Activated CD8-positive, alpha-beta memory T cell treated with anti-CD3 and anti-CD28 coated beads, Interleukin-2, amount 50 U/mL, for 1 hour (primary cell): ENCODE data around the gene NHERF2.
"Not testable (repeated sequence)": the region's sequence is repeated elsewhere in the genome, so short reads cannot be mapped to it uniquely, and the experiment has no call there.

ENCODE experiments used
- DNase-seq: peaks from one replicate; pipeline ENCODE4 v3.0.0-alpha.2; 2020; ENCODE audit errors: extremely low read depth

The NHERF2 gene

DNA sequence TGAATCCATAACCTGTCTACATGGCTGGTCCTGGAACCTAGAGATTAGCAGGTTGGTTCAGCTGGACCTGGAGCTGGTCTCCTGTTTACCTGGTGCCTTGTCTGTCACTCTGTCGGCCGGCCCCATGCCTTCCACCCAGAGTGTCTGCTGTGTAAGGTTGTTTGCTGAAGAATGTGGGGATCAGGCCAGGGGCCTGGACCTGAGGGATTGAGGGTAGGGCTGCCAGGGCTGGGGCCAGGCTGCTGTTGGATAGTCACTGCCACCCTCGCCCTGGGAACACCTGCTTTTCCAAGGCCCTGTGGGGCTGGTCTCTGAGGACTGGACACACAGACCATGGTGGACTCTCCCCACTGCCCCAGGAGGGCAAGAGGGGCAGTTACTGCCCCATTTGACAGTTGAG lies 1.4 kb downstream of the NHERF2 start:
- no peak for DNase-seq

- no peak for DNase-seq
Observed at GRCh38 chr16:2028620-2029220, 2.0 kb downstream of the NHERF2 start.

DNA sequence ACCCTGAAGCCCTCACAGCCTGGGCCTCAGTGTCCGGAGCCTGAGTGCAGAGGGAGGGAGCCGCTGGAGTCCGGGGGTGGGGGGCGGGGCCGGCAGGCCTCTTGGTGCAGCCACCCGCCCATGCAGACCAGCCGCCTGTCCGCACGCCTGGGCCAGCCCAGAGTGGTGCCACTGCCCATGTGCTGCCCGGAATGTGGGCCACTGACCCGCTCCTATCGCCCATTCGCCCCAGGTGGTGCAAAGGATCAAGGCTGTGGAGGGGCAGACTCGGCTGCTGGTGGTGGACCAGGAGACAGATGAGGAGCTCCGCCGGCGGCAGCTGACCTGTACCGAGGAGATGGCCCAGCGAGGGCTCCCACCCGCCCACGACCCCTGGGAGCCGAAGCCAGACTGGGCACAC lies 2.6 kb downstream of the NHERF2 start:
- DNase-seq, result no peak

DNA sequence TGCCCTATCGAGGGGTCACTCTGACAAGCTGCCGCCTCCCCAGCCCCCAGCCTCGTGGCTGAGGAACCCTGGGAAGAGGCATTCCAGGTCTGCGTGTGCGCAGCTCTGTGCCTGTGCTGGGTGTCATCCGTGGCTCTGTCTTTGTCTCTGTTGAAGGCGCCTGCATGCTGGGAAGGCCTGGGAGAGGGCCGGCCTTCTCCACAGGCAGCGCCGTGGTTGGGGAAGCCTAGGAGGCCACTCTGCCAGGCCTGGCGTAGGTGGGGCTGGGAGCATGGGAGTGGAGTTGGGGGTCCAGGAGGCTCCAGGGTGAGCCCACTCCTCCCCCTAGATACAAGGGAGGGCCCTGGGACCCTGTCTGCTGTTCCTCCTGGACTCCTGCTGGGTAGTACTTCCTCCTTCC lies 3.3 kb downstream of the NHERF2 start:
- no peak for DNase-seq

- DNase-seq, result no peak
Observed at GRCh38 chr16:2031081-2031577, 4.4 kb downstream of the NHERF2 start.

DNA sequence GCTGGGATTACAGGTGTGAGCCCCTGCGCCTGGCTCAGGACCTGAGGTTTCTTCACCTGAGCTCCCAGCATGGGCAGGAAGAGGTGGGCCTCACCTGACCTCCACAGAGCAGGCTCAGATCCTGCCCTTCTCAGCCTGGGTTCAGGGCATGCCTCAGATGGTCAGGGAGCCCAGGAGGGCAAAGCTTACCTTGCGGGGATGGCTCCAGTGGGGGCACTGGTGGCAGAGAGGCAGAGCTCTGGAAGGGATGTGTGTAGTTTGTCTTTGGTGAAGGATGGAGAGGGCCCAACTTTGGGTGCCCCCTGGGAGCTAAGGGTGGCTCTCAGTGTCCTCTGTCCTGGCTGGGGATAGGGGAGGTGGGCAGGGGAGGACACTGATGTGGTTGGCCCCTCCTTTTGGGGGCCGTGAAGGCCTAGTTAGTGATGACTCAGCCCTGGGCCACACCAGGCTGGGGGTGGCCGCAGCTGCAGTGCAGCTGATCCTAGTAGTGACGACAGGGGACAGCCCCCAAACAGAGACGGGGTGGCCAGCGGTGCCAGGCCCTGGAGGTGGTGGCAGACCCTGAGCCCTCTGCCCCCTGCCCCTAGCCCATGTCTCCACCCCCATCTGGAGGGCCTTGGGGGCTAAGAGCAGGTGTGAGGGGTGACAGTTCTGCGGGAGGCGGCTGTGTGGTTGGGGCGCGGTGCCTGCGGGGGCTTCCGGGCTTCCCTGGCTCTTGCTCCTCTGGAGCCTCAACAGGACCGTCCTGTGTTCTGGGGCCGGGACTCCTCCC lies 5.8 kb downstream of the NHERF2 start:
- no peak for DNase-seq

DNA sequence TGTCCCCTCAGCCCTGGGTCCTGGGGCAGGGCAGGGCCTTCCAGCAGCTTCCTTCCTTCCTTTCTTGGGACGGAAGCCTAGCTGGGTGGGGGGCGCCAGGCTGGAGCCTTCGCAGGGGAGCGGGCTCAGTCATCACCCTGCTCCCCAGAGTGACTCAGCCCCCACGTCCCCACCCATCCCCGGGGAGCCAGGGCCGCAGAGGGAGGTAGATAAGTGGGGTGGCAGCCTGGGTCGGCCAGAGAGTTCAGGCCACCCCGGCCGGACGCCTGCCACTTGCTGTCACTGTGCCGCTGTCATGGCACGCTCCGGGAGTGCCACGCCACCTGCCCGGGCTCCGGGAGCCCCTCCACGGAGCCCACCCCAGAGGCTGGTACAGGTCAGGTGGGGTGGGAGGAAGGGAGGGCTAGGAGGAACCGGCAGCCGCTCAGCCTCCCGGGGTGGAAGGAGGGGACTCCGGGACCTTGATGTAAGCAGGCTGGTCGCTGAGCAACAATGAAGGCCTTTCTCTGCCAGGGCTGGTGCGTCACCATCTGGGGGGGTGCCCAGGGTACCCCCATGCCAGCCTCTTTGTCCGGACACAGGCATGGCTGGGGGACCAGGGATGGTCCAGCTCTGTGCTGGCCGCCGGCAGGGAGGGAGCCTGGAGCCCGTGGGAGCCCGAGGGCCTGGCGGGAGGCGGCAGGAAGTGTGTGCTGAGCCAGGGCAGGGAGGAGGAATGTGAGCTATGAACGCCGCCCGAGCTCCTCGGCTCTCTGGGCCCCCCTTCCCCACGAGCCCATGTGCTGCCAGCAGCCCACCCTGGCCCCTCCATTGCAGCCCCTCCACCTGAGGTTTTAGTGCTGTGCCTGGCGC lies 6.6 kb downstream of the NHERF2 start:
- DNase-seq, result no peak

- not testable (repeated sequence) for DNase-seq
Observed at GRCh38 chr16:2033909-2034695, 7.4 kb downstream of the NHERF2 start.

GRCh38 chr16:2034696-2035430 lies 8.2 kb downstream of the NHERF2 start:
- no peak for DNase-seq

GRCh38 chr16:2035431-2036199 lies 8.9 kb downstream of the NHERF2 start:
- DNase-seq, result no peak

GRCh38 chr16:2036200-2036966 lies 9.7 kb downstream of the NHERF2 start:
- no peak for DNase-seq

- DNase-seq, result no peak
Observed at GRCh38 chr16:2037115-2037514, 10.4 kb downstream of the NHERF2 start.

- no peak for DNase-seq
Observed at GRCh38 chr16:2037647-2038381, 11.1 kb downstream of the NHERF2 start.

DNA sequence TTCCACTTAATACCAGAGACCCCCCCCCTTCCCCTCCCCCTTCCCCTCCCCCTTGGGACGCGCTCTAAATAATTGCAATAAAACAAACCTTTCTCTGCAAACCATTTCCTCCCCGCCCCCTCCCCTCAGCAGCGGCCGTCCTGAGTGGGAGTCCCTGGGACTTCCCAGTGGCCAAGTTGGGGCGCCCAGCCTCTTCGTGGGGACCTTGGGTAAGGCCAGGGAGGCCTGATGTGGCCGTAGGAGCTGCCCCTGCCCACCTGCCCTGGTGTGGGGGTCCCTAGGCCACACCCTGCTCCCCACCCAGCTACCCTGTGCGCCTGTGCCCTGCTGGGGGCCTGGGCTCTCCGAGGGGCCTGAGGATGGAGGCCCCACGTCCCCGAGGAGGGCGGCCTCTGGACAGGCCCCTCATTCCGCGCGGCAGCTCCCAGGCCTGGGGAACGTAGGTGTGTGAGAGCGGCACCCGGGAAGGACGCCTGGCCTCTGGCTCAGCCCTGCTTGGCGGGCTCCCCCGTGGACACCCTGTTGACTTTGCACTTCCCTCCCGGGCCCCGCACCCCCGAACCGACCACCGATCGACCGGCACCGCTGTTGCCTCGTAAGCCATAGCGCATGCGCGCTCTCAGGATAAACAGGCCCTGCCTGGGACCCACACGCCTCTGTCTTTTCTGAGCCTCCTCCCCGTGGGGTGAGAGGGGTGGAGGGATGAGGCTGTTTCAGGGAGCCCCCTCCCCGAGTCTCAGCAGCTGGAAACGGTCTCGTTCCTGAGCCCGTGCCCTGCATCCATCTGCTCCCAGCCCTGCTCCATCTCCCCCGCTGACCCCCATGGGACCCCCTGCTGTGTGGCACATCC lies 11.9 kb downstream of the NHERF2 start:
- no peak for DNase-seq

DNA sequence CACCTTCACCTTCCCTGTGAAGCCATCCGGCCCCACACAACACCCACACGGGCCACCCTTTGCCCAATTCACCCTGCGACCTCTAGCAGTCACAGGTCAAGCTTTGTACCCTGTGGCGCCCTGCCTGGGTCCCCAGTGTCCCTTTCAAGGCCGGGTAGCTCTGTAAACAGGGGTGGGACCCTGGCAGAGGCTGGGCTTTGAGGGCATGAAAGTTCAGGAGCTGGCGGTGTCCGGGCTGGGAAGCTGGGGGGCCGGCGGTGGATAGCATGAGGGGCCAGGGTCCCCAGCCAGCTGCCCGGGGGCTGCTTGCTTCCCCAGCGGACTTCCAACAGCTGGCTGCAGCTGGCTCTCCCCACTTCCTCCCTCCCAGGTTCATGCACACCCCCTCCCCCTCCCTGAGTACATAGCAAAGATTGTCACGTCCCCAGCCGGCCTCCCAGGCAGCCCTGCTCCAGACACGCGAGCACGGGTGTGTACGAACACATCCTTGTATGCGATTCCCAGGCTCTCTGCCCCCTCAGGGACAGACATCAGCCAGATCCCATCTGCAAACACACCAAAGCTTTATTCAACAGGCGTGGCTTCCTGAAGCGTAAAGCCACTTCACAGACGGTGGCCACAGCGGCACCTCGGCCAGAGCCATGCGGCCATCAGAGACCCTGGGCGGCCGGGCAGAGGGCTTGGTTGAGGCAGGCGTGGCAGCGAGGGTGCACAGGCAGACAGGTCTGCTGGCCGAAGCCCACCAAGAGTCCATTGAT lies 12.8 kb downstream of the NHERF2 start:
- DNase-seq, result no peak

- DNase-seq, result no peak
Observed at GRCh38 chr16:2040041-2040786, 13.5 kb downstream of the NHERF2 start.
